ENCODE results near the gene BAZ1A.

Gene BAZ1A, protein sequence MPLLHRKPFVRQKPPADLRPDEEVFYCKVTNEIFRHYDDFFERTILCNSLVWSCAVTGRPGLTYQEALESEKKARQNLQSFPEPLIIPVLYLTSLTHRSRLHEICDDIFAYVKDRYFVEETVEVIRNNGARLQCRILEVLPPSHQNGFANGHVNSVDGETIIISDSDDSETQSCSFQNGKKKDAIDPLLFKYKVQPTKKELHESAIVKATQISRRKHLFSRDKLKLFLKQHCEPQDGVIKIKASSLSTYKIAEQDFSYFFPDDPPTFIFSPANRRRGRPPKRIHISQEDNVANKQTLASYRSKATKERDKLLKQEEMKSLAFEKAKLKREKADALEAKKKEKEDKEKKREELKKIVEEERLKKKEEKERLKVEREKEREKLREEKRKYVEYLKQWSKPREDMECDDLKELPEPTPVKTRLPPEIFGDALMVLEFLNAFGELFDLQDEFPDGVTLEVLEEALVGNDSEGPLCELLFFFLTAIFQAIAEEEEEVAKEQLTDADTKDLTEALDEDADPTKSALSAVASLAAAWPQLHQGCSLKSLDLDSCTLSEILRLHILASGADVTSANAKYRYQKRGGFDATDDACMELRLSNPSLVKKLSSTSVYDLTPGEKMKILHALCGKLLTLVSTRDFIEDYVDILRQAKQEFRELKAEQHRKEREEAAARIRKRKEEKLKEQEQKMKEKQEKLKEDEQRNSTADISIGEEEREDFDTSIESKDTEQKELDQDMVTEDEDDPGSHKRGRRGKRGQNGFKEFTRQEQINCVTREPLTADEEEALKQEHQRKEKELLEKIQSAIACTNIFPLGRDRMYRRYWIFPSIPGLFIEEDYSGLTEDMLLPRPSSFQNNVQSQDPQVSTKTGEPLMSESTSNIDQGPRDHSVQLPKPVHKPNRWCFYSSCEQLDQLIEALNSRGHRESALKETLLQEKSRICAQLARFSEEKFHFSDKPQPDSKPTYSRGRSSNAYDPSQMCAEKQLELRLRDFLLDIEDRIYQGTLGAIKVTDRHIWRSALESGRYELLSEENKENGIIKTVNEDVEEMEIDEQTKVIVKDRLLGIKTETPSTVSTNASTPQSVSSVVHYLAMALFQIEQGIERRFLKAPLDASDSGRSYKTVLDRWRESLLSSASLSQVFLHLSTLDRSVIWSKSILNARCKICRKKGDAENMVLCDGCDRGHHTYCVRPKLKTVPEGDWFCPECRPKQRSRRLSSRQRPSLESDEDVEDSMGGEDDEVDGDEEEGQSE (N-terminal part only)

DNA sequence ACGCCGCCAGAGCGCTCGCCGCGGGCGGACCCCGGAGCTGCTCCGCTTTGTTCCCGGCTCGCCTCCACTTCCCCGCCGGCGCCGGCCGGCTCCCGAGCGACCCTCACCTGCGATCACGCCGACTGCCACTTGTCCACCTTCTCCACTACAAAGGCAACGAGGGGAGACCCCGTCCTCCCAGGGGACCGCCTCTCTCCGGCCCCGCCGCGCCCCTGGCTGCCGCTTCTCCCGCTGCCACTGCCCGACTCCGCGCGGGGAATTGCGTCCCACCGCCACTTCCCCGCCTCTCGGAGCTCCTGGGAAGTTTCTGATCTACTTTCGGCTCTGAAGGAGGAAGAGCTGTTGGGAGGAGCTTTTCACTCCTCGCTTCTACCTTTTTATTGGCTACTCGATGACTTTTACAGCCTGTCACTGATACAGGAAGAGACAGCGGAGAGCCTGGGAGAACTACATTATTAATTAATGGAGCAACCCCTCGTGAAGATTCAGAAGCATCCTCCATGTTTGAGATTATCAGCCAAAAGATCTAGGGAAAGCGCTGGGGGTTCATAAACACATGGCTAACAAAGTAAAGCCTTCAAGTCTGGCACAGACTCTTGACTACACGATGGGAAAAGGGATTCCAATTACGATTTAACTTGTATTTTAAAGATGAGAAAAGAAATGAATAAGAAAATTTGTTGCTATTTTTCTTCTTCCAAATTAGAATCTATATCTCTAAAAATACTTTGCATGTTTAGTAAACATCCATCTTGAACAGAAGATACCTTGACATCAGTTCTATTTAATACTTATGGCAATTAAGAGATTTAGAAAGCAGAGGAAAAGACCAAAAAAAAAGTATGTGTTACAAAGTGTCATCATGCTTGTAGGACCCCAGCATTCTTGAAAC is at the start of gene BAZ1A:
Gene BAZ1A, minus strand, starts transcription at position 330 of the 892 bp plus-strand sequence. CDS start 756 bp downstream, outside the sequence.
- Histone ChIP-seq H3K4me1 (ENCODE audit: insufficient read depth, low read length) (peaks cover 17% of the 10 kb centered on the region), H2AFZ (ENCODE audit: low read depth, low read length) (peak within 1 kb of the TSS; percentile 88), H3K36me3 (ENCODE audit: insufficient read depth, low read length) (peaks cover 8% of the 10 kb centered on the region), H3K9me3 (ENCODE audit: low read length) (no peaks in the 10 kb centered on the region), H3K4me3 (ENCODE audit: low read length) (peak within 1 kb of the TSS; percentile 56), H3K27me3 (ENCODE audit: insufficient read depth, low read length) (no peaks in the 10 kb centered on the region)

DNA sequence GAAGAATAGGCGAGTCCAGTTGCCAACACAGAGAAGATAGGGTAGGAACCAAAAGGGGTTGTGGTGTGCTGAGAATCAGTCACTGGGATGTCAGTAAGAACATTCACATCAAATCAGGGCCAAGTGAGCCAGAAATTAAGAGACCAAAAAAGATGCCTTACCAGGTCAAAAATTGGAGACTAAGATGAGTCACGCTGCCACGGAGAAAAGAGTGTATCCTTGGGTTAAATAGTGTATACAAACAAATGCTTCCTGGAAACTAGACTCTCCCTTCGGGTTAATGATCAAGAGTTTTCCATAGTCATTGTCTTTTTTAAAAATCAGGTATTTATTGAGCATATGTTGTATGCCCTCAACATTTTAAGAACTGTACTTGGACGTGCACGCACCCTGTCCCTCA is 45.2 kb upstream of the BAZ1A start:
- no peaks in the 10 kb centered on the region for H3K9me3 ChIP-seq (ENCODE audit: low read length)
- no peak overlapping the region for H2AFZ ChIP-seq (ENCODE audit: low read depth, low read length)
- H3K27me3 ChIP-seq (ENCODE audit: insufficient read depth, low read length) = no peaks in the 10 kb centered on the region
- no peak overlapping the region for H3K4me3 ChIP-seq (ENCODE audit: low read length)
- no peaks in the 10 kb centered on the region for H3K36me3 ChIP-seq (ENCODE audit: insufficient read depth, low read length)
- H3K4me1 ChIP-seq (ENCODE audit: insufficient read depth, low read length) = no peaks in the 10 kb centered on the region

DNA sequence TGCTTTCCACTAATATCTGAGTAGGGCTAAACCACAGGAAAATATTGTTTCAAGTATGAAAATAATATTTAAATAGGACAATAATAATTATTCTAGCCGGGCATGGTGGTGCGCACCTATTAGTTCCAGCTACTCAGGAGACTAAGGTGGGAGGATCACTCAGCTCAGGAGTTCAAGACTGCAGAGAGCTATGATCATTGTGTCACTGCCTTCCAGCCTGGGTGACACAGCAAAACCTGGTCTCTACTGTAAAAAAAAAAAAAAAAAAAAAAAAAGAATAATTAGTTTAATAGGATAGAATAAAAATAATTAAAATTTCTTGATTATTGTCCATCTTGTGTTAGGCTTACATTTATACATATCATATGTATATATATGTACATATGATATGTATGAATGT is 38.5 kb upstream of the BAZ1A start:
- H3K27me3 ChIP-seq (ENCODE audit: insufficient read depth, low read length) = no peaks in the 10 kb centered on the region
- no peaks in the 10 kb centered on the region for H3K36me3 ChIP-seq (ENCODE audit: insufficient read depth, low read length)
- H3K4me1 ChIP-seq (ENCODE audit: insufficient read depth, low read length) = no peaks in the 10 kb centered on the region
- H2AFZ ChIP-seq (ENCODE audit: low read depth, low read length) = no peak overlapping the region
- no peak overlapping the region for H3K4me3 ChIP-seq (ENCODE audit: low read length)
- H3K9me3 ChIP-seq (ENCODE audit: low read length) = no peaks in the 10 kb centered on the region

DNA sequence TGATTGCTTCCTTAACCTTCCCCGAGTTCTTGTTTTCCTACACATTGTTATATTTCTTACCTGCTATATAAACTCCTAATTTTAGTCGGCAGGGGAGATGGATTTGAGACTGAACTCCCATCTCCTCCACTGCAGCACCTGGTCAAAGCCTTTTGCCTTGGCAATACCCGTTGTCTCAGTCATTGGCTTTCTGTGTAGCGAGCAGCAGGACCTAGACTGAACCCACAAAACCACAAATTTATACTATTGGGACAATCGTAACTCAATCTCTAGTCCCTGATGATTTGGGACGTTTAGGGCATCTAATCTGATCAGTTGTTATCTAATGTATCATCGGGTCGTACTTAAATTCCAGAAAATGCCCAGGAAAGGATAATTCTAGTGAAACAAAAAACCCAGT is 37.8 kb upstream of the BAZ1A start:
- no peak overlapping the region for H2AFZ ChIP-seq (ENCODE audit: low read depth, low read length)
- no peaks in the 10 kb centered on the region for H3K9me3 ChIP-seq (ENCODE audit: low read length)
- H3K4me3 ChIP-seq (ENCODE audit: low read length) = no peak overlapping the region
- H3K27me3 ChIP-seq (ENCODE audit: insufficient read depth, low read length) = no peaks in the 10 kb centered on the region
- H3K4me1 ChIP-seq (ENCODE audit: insufficient read depth, low read length) = no peaks in the 10 kb centered on the region
- no peaks in the 10 kb centered on the region for H3K36me3 ChIP-seq (ENCODE audit: insufficient read depth, low read length)

DNA sequence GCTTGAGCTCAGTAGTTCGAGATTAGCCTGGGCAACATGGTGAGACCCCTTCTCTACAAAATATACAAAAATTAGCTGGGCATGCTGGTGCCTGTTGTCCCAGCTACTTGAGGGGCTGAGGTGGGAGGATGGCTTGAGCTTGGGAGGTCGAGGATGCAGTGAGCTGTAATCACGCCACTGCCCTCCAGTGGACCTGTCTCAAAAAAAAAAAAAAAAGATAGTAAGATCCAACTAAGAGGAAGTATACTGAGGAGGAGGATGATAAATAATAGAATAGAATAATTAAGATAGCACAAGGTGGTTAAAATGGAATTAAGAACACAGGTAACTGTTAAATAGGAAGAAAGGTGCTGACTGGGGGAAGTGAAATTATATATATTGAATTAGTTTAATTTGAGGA is 37.0 kb upstream of the BAZ1A start:
- no peak overlapping the region for H3K4me3 ChIP-seq (ENCODE audit: low read length)
- no peaks in the 10 kb centered on the region for H3K27me3 ChIP-seq (ENCODE audit: insufficient read depth, low read length)
- H2AFZ ChIP-seq (ENCODE audit: low read depth, low read length) = no peak overlapping the region

DNA sequence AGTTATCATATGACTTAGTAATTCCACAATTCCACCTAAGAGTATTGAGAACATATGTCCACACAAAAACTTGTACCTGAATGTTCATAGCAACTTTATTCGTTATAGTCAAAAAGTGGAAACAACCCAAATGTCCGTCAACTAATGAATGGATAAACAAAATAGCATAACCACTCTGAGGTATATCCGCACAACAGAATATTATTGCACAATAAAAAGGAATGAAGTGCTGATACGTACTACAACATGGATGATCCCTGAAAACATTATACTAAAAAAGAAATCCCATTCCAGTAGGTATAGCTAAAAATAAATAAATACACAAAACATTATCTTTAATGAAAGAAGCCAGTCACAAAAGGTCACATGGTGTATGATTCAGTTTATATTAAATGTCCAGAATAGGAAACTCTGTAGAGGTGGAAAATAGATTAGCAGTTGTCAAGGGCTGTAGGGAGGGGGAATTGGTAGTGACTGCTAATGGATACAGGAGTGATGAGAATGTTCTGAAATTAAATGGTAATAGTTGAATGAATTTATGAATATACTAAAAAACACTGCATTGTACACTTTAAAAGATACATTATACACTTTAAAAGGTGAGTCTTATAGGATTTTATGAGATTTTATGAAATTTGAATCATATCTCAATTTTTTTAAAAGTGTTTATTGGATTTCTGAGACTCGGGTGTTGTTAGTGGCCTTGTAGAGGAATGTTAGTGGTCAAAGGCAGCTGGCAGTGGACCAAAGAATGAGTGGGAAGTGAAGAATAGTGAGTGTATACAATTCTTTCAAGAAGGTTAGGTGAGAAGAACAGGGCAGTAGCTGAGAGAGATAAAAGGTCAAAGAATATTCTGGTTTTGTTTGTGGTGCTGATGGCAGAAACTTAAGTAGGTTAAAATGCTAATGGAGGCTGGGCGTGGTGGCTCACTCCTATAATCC is 36.3 kb upstream of the BAZ1A start:
- Histone ChIP-seq H3K27me3 (ENCODE audit: insufficient read depth, low read length) (no peaks in the 10 kb centered on the region), H3K9me3 (ENCODE audit: low read length) (no peaks in the 10 kb centered on the region), H3K4me1 (ENCODE audit: insufficient read depth, low read length) (no peaks in the 10 kb centered on the region), H3K4me3 (ENCODE audit: low read length) (no peak overlapping the region), H2AFZ (ENCODE audit: low read depth, low read length) (no peak overlapping the region), H3K36me3 (ENCODE audit: insufficient read depth, low read length) (no peaks in the 10 kb centered on the region)

More for the DNA sequence above, 37.0 kb upstream of the BAZ1A start:
- H3K36me3 ChIP-seq (ENCODE audit: insufficient read depth, low read length) = no peaks in the 10 kb centered on the region
- H3K9me3 ChIP-seq (ENCODE audit: low read length) = no peaks in the 10 kb centered on the region
- no peaks in the 10 kb centered on the region for H3K4me1 ChIP-seq (ENCODE audit: insufficient read depth, low read length)

DNA sequence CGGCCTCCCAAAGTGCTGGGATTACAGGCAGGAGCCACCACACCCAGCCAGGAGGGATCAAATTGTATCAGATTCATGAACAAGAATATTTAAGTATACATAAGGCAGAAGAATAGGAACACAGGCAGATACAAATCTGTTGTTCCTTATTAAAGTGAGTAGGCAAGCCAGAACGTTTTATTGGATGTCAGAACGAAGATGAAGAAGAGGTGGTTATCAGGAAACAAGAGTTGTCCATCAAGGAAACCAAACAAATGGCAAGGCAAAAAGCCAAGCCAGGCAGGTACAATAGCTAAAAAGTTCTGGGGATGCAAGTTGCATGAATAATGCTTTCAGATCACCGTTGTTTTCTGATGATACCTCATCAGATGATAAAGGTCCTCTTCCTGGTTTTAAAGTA is 31.1 kb upstream of the BAZ1A start:
- no peaks in the 10 kb centered on the region for H3K36me3 ChIP-seq (ENCODE audit: insufficient read depth, low read length)
- no peaks in the 10 kb centered on the region for H3K9me3 ChIP-seq (ENCODE audit: low read length)
- no peak overlapping the region for H2AFZ ChIP-seq (ENCODE audit: low read depth, low read length)
- H3K4me1 ChIP-seq (ENCODE audit: insufficient read depth, low read length) = no peaks in the 10 kb centered on the region
- H3K27me3 ChIP-seq (ENCODE audit: insufficient read depth, low read length) = no peaks in the 10 kb centered on the region
- H3K4me3 ChIP-seq (ENCODE audit: low read length) = no peak overlapping the region

DNA sequence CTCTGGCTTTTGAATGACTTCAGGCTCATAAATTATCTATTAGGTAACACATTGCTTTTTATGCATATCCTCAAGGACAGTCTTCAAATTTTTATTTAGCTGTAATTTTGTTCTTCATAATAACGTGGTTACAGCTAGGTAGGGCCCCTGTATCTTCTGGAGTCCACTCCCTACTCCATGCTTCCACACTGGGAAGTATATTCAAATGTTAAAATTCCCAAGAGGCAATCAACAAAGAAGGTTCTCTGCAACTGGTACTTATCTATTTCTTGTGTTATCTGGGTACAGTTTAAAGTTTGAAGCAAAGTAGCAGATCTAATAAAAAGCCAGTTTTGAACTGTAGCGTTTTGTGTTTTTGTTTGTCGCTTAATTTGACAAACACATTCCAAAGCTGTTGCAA is 20.1 kb upstream of the BAZ1A start:
- H3K4me3 ChIP-seq (ENCODE audit: low read length) = no peak overlapping the region
- H3K36me3 ChIP-seq (ENCODE audit: insufficient read depth, low read length) = no peaks in the 10 kb centered on the region
- no peaks in the 10 kb centered on the region for H3K9me3 ChIP-seq (ENCODE audit: low read length)
- H3K4me1 ChIP-seq (ENCODE audit: insufficient read depth, low read length) = no peaks in the 10 kb centered on the region
- H2AFZ ChIP-seq (ENCODE audit: low read depth, low read length) = no peak overlapping the region
- no peaks in the 10 kb centered on the region for H3K27me3 ChIP-seq (ENCODE audit: insufficient read depth, low read length)

DNA sequence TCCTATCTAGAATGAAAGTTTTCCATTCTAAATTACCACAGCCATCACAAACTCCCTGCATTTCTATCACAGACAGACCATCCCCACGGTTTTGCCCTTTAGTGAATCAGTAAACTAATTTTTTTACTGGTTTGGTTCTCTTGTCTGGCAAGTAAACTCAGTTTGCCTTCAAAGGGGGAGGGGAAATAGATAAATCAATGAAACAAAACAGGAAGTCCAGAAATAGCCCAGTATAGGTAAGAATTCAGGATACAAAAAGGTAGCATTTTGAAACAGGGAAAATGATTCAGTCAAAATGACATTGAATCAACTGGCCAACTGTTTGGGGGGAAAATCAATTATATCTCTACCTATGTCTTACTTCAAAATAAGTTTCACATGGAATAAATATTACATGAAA is 15.8 kb upstream of the BAZ1A start:
- H2AFZ ChIP-seq (ENCODE audit: low read depth, low read length) = no peak overlapping the region
- H3K4me3 ChIP-seq (ENCODE audit: low read length) = no peak overlapping the region
- H3K9me3 ChIP-seq (ENCODE audit: low read length) = no peaks in the 10 kb centered on the region
- H3K36me3 ChIP-seq (ENCODE audit: insufficient read depth, low read length) = no peaks in the 10 kb centered on the region
- no peaks in the 10 kb centered on the region for H3K4me1 ChIP-seq (ENCODE audit: insufficient read depth, low read length)
- H3K27me3 ChIP-seq (ENCODE audit: insufficient read depth, low read length) = no peaks in the 10 kb centered on the region

DNA sequence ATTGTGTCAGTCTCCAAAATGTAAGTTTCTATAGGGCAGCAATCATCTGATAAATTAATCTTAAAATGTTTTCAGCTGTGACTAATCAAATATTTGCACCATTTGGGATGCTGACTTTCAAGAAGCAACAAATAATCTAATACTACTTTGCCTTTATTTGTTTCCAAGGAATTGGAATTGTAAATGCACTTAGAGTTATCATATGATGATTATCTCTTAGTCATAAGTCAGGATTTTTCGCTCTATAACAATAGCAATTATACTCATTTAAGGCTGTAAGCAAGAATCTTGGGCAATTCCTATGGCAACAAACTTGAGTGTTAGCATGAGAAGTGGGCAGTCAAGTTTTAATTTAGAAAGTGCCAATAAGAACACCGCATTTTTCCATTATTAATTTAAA is 13.0 kb upstream of the BAZ1A start:
- no peaks in the 10 kb centered on the region for H3K4me1 ChIP-seq (ENCODE audit: insufficient read depth, low read length)
- H3K27me3 ChIP-seq (ENCODE audit: insufficient read depth, low read length) = no peaks in the 10 kb centered on the region
- no peaks in the 10 kb centered on the region for H3K36me3 ChIP-seq (ENCODE audit: insufficient read depth, low read length)
- no peaks in the 10 kb centered on the region for H3K9me3 ChIP-seq (ENCODE audit: low read length)
- no peak overlapping the region for H2AFZ ChIP-seq (ENCODE audit: low read depth, low read length)
- no peak overlapping the region for H3K4me3 ChIP-seq (ENCODE audit: low read length)

DNA sequence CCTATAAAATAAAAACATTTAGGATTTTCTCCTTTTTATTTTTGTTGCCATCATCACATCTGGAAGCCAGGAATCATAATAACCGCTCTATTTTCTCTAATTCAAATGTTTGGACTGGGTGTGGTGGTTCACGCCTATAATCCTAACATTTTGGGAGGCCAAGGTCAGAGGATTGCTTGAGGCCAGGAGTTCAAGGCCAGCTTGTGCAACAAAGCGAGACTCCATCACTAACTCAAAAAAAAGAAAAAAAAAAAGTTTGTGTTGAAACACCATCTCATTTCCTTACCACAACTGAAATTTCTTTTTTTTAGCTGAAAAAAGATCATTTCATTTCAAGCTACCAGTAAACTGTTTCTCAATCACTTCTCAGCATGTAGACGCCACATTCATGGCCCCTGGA is 8.8 kb upstream of the BAZ1A start:
- H3K27me3 ChIP-seq (ENCODE audit: insufficient read depth, low read length) = no peaks in the 10 kb centered on the region
- H3K4me1 ChIP-seq (ENCODE audit: insufficient read depth, low read length) = no peaks in the 10 kb centered on the region
- H3K4me3 ChIP-seq (ENCODE audit: low read length) = no peak overlapping the region
- no peaks in the 10 kb centered on the region for H3K36me3 ChIP-seq (ENCODE audit: insufficient read depth, low read length)
- H3K9me3 ChIP-seq (ENCODE audit: low read length) = no peaks in the 10 kb centered on the region
- H2AFZ ChIP-seq (ENCODE audit: low read depth, low read length) = no peak overlapping the region
